Endothelial cell of umbilical vein (primary cell): ENCODE measurements around the gene LRRC7. TPM values are rescaled to one million over a fixed set of nuclear protein-coding genes. Genes with fewer than 3 reads are reported as not detected.

ENCODE experiments used
- BruUV-seq: library from RNA; stranded (reverse); fragments of 400-500 nt; replicated peaks from 2 replicates; lab custom pipeline; 2021; lab: Mats Ljungman, UMichigan
- CTCF ChIA-PET: fragments of 300-600, 350-600 bp; sonication (Branson Sonifier 250); formaldehyde crosslinking; loops from one replicate; lab custom pipeline; 2021; ENCODE audit warnings: antibody characterized with exemption, inconsistent platforms; lab: Charles Lee
- POLR2A ChIA-PET: fragments of 300-600, 350-600 bp; sonication (Branson Sonifier 250); formaldehyde crosslinking; loops from one replicate; lab custom pipeline; 2021; ENCODE audit warnings: antibody characterized with exemption, inconsistent platforms; lab: Charles Lee
- DNase-seq: peaks from one replicate; pipeline ENCODE4 v3.0.0-alpha.2; 2011; ENCODE audit warnings: low read depth, low spot score
- FAIRE-seq: peaks from 2 replicates; lab custom pipeline; 2011; peaks lifted over from hg19 to GRCh38; lab: Jason Lieb, UNC
- H2AFZ ChIP-seq: 2 replicates; pipeline ENCODE4 v1.6.0; 2012; ENCODE audit warnings: low read depth, low read length, control low read depth, inconsistent platforms
- H3K27ac ChIP-seq: 2 replicates; pipeline ENCODE4 v1.5.1; 2011; ENCODE audit warnings: low read depth, mild to moderate bottlenecking, control low read depth, low read length, moderate library complexity; ENCODE audit not compliant: insufficient read depth
- H3K27me3 ChIP-seq, 2 experiments: 2 replicates each; pipeline versions ENCODE4 v1.6.0 to v1.6.1; 2011; ENCODE audit warnings: low read length in 2 of 2, mixed read lengths in 1 of 2; ENCODE audit not compliant: control insufficient read depth in 2 of 2, insufficient read depth in 2 of 2
- H3K36me3 ChIP-seq, 2 experiments: 2 replicates in 1 of 2; 3 replicates in 1 of 2; pipeline ENCODE4 v1.5.1; 2011; ENCODE audit warnings: low read length in 2 of 2, mild to moderate bottlenecking in 1 of 2, moderate library complexity in 1 of 2; ENCODE audit not compliant: control insufficient read depth in 2 of 2, insufficient read depth in 2 of 2; ENCODE audit errors: extremely low read depth in 1 of 2
- H3K4me1 ChIP-seq: 3 replicates; pipeline ENCODE4 v1.5.1; 2011; ENCODE audit warnings: mild to moderate bottlenecking, low read length; ENCODE audit not compliant: control insufficient read depth, insufficient read depth; ENCODE audit errors: extremely low read depth
- H3K4me2 ChIP-seq: 2 replicates; pipeline ENCODE4 v1.6.1; 2011; ENCODE audit warnings: low read length, control low read depth, mixed read lengths; ENCODE audit not compliant: insufficient read depth
- H3K4me3 ChIP-seq, 3 experiments: fragments of 200-600 bp in 1 of 3; sonication (generic), shearing (Covaris generic) in 1 of 3; replicated peaks in 1 of 3; 2 replicates each; pipeline ENCODE4 v1.5.1; 2011 to 2016; ENCODE audit warnings: control low read depth in 3 of 3, low read length in 3 of 3, mild to moderate bottlenecking in 2 of 3, inconsistent platforms in 1 of 3, low read depth in 1 of 3, moderate library complexity in 1 of 3; ENCODE audit not compliant: insufficient read depth in 1 of 3
- H3K79me2 ChIP-seq: 2 replicates; pipeline ENCODE4 v1.6.0; 2012; ENCODE audit warnings: low read length, inconsistent platforms; ENCODE audit not compliant: control insufficient read depth, insufficient read depth
- H3K9ac ChIP-seq: replicated peaks from 2 replicates; pipeline ENCODE3; 2011; ENCODE audit warnings: low read length, control low read depth; ENCODE audit not compliant: insufficient read depth; ENCODE audit errors: extremely low read depth
- H3K9me1 ChIP-seq: replicated peaks from 3 replicates; pipeline ENCODE4 v1.6.0; 2011; ENCODE audit warnings: mild to moderate bottlenecking, low read length; ENCODE audit not compliant: control insufficient read depth, insufficient read depth; ENCODE audit errors: extremely low read depth
- H3K9me3 ChIP-seq: replicated peaks from 2 replicates; pipeline ENCODE4 v1.5.1; 2012; ENCODE audit warnings: low read length, inconsistent platforms; ENCODE audit not compliant: control insufficient read depth, insufficient read depth
- H4K20me1 ChIP-seq: replicated peaks from 2 replicates; pipeline ENCODE3; 2011; ENCODE audit warnings: mild to moderate bottlenecking, low read length; ENCODE audit not compliant: control insufficient read depth, insufficient read depth; ENCODE audit errors: extremely low read depth
- CTCF ChIP-seq, 2 donors: IDR thresholded peaks; 1 replicate in 1 of 2; 2 replicates in 1 of 2; pipeline ENCODE4 v1.5.1; 2011; ENCODE audit warnings: low read length in 2 of 2, mild to moderate bottlenecking in 2 of 2, moderate library complexity in 2 of 2, control low read depth in 1 of 2, inconsistent platforms in 1 of 2, low read depth in 1 of 2; ENCODE audit not compliant: insufficient read depth in 1 of 2; ENCODE audit errors: extremely low read depth in 1 of 2
- EZH2 ChIP-seq: IDR thresholded peaks from 2 replicates; pipeline ENCODE4 v1.6.1; 2012; ENCODE audit warnings: borderline replicate concordance, low read depth, mild to moderate bottlenecking, moderate library complexity, low read length, inconsistent platforms; ENCODE audit not compliant: severe bottlenecking
- FOS ChIP-seq: IDR thresholded peaks from 2 replicates; pipeline ENCODE4 v1.6.1; 2011; ENCODE audit warnings: mild to moderate bottlenecking, low read length, moderate library complexity, borderline replicate concordance; ENCODE audit not compliant: insufficient read depth
- GATA2 ChIP-seq: IDR thresholded peaks from 2 replicates; pipeline ENCODE4 v1.7.0; 2011; ENCODE audit warnings: low read depth, mild to moderate bottlenecking, moderate library complexity, mixed read lengths, low read length; ENCODE audit not compliant: insufficient read length, insufficient read depth
- MAX ChIP-seq: IDR thresholded peaks from 2 replicates; pipeline ENCODE4 v1.6.1; 2011; ENCODE audit not compliant: insufficient read depth, insufficient read length
- MYC ChIP-seq: IDR thresholded peaks from one replicate; pipeline ENCODE4 v1.6.1; 2011; ENCODE audit warnings: mild to moderate bottlenecking, low read depth, low read length
- POLR2A ChIP-seq: IDR thresholded peaks from 2 replicates; pipeline ENCODE4 v1.6.1; 2012; ENCODE audit warnings: low read depth, mild to moderate bottlenecking, control low read depth, low read length
- POLR2AphosphoS5 ChIP-seq: IDR thresholded peaks from 2 replicates; pipeline ENCODE4 v1.6.1; 2012; ENCODE audit warnings: low read depth, mild to moderate bottlenecking, control low read depth, low read length, moderate library complexity; ENCODE audit not compliant: insufficient read depth
- dilution Hi-C: fragments of 300-500 bp; cut with MboI; formaldehyde crosslinking; loops from one replicate; pipeline ENCODE4 v1.15.0; 2019; ENCODE audit warnings: low sequenced_read_pairs; ENCODE audit not compliant: extremely low pct_ligation_motif_present
- intact Hi-C: fragments of 100-400 bp; cut with micrococcal nuclease; formaldehyde crosslinking; loops from one replicate; pipeline ENCODE4 v1.10.0; 2022
- polyA plus RNA-seq, 4 experiments: library from polyadenylated mRNA; depleted of rRNA in 3 of 4; stranded (reverse) in 3 of 4; unstranded in 1 of 4; fragments of >200 nt; gene quantifications; 2 replicates each; pipeline versions ENCODE4 v1.2.1 to v1.2.3, GENCODE V29; 2011 to 2012; ENCODE audit warnings: missing spikeins in 1 of 4
- total RNA-seq: library from RNA; stranded (reverse); gene quantifications from 2 replicates; pipeline ENCODE4 v1.2.3, GENCODE V29; 2021

Gene LRRC7
- total and polyA plus RNA-seq, 2 donors (not counting 3 experiments of a cell fraction or from before 2014, with no cell fraction given), result 0.11 to 0.58 TPM

DNA sequence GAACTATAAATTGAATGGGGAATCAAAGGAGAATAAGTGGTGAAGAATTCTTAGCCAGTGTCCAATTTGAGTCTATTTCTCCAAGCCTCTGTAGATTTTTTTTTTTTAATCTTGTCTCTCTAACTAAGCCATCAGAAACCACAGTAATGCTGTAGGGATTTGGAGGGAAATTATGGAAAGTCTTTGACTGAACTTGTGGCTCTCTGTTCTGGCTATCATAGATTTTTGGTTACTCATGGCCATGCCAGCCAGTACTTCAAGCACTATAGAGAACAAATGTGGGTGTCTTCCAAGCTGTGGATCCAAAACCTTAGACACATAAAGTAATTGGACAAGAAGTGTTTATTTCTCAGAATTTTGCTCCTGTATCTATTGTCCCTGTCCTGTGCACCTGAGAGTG, 489.8 kb downstream of the LRRC7 start:
- no peaks in the 10 kb centered on the region for H3K79me2 ChIP-seq
- no peaks in the 10 kb centered on the region for H3K27me3 ChIP-seq
- CTCF ChIA-PET, result no interaction called here
- DNase-seq (no peak), FAIRE-seq (no peak)
- no peak overlapping the region for H3K4me2 ChIP-seq
- TF ChIP-seq MYC (no peak), POLR2A (no peak), MAX (no peak), CTCF (IDR thresholded peaks at IDR 0.05; ENCODE audit: extremely low read depth in 1 of 2, insufficient read depth in 1 of 2, low read depth in 1 of 2, low read length in 2 of 2) (no peak), POLR2AphosphoS5 (no peak), GATA2 (no peak), EZH2 (no peak), FOS (no peak)
- no peak overlapping the region for H3K4me3 ChIP-seq
- no peaks in the 10 kb centered on the region for H3K4me1 ChIP-seq
- intact Hi-C loops (no loop called here), dilution Hi-C loops (no loop called here)
- no peak overlapping the region for H3K9ac ChIP-seq
- no peaks in the 10 kb centered on the region for H3K36me3 ChIP-seq
- H4K20me1 ChIP-seq, result no peaks in the 10 kb centered on the region
- no TSS peak for BruUV-seq
- POLR2A ChIA-PET, result no interaction called here
- no peak overlapping the region for H3K27ac ChIP-seq
- no peak overlapping the region for H2AFZ ChIP-seq
- H3K9me3 ChIP-seq, result no peaks in the 10 kb centered on the region
- H3K9me1 ChIP-seq, result no peaks in the 10 kb centered on the region
